22Rv1 (cell line): ENCODE results near the gene COBL.
A peak's percentile ranks its signal among the peaks of the same experiment; 100 is the strongest.

ENCODE experiments used
- H3K27ac ChIP-seq: fragments of 450-650 bp; 2 replicates; pipeline ENCODE4 v1.5.1; 2017
- CTCF ChIP-seq: fragments of 450-650 bp; IDR thresholded peaks from 2 replicates; pipeline ENCODE4 v1.5.1; 2017; ENCODE audit warnings: mild to moderate bottlenecking
- ZFX ChIP-seq: fragments of 450-650 bp; IDR thresholded peaks from 2 replicates; pipeline ENCODE4 v1.6.1; 2017; ENCODE audit warnings: antibody characterized with exemption, borderline replicate concordance

Gene COBL

GRCh38 chr7:51295440-51296245 lies 21.0 kb downstream of the COBL start:
- H3K27ac ChIP-seq = peak overlapping the region; percentile 87
- no peak for TF ChIP-seq ZFX
- no peak for TF ChIP-seq CTCF

GRCh38 chr7:51292596-51292995 lies 24.0 kb downstream of the COBL start:
- 0 out of 2 replicates have a peak overlapping the region, but pooled peaks have one; percentile 9 for H3K27ac ChIP-seq
- TF ChIP-seq CTCF (no peak), ZFX (no peak)

- no peak for TF ChIP-seq CTCF
- TF ChIP-seq ZFX = no peak
- peak overlapping the region; percentile 58 for H3K27ac ChIP-seq
These were observed 25.7 kb downstream of the COBL start for GRCh38 chr7:51290702-51291540.

DNA sequence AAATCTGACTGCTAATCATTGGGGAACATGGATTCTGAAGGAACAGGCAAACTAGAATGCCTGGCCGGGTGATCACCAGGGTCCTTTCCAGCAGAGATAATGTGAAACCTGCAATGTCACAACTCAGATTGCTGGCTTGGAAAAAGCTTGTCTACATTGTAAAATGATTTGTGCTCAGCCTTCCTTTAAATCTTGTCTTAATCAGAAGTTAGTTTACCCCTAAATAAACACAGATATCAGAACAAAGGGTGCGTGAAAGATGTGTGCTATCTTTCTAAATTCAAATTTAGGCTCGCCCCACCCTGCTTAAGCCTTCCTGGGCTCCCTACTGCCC lies 26.3 kb downstream of the COBL start:
- peak overlapping the region; percentile 58 for H3K27ac ChIP-seq
- TF ChIP-seq ZFX = no peak
- TF ChIP-seq CTCF = no peak

DNA sequence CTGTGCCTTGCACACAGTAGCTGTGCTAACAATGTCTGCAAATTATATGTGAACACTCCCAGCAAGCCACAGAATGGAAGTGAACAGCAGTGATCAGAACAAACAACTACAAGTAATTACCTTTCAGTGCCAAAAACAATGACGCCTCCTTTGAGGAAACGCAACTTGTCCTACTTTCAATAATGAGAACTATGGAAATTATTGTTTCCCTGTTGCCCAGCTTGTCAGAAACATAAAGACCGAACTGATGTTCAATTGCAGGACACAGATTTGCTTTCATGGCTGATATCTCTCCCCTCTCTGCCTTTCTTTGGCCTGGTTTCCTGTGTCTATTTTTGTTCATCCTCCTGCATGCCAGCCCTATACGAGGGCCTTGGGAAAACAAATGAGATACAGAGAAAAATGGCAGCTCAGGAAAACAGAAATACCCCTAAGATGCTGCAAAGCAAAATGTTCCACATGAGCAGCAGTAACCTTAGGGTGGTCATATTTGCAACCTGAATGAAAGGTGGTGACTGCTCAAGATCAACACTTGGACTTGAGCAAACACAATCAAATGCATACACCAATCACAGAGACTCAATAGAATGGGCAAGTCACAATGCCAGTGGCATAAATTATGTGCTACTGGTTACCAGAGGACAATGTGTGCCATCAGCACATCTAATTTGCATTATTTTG lies 26.8 kb downstream of the COBL start:
- TF ChIP-seq ZFX = no peak
- TF ChIP-seq CTCF = no peak
- H3K27ac ChIP-seq = peak overlapping the region; percentile 58

DNA sequence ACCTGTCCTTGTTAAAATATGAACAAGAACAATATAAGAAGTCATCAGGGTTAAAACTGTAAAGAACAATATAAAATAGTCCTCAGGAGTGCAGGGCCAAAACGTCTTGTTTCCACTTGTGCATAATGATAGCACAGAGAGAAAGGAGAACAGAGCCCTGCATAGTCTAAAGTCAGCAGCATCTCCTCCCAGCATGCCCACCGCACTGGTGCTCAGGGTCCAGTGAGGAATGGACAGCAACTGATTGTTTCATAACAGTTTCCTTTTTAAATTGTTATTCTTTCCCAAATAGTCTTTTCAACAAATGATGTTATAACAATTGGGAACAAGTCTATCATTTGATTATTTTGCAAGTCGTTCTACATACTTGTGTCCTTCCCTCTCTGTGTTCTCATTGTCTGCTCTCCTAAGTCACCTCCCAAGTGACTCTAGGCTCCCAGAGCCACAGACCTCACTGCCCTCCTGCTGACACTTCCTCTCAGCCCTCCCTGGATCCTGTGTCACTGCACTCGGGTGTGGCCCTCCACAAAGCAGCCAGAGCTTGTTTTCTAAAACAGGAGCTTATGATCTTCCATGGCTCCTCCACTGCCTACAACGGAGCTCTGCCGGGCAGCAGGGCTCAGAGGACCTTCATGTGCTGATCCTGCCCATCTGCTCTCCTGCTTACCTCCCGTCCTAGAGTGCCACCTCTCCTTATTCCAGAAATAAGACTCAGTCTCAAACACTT lies 27.6 kb downstream of the COBL start:
- TF ChIP-seq CTCF (no peak), ZFX (no peak)
- peak overlapping the region; percentile 58 for H3K27ac ChIP-seq
